GM18909 (cell line): ENCODE results near the gene DNAL1.
A peak's percentile ranks its signal among the peaks of the same experiment; 100 is the strongest.

ENCODE experiments used
- ATAC-seq: cut with Tn5 transposase; IDR thresholded peaks from one replicate; pipeline ENCODE4 v1.9.1; 2021; ENCODE audit warnings: mild to moderate bottlenecking; ENCODE audit not compliant: unreplicated experiment, poor library complexity

DNAL1 gene, protein sequence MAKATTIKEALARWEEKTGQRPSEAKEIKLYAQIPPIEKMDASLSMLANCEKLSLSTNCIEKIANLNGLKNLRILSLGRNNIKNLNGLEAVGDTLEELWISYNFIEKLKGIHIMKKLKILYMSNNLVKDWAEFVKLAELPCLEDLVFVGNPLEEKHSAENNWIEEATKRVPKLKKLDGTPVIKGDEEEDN

DNA sequence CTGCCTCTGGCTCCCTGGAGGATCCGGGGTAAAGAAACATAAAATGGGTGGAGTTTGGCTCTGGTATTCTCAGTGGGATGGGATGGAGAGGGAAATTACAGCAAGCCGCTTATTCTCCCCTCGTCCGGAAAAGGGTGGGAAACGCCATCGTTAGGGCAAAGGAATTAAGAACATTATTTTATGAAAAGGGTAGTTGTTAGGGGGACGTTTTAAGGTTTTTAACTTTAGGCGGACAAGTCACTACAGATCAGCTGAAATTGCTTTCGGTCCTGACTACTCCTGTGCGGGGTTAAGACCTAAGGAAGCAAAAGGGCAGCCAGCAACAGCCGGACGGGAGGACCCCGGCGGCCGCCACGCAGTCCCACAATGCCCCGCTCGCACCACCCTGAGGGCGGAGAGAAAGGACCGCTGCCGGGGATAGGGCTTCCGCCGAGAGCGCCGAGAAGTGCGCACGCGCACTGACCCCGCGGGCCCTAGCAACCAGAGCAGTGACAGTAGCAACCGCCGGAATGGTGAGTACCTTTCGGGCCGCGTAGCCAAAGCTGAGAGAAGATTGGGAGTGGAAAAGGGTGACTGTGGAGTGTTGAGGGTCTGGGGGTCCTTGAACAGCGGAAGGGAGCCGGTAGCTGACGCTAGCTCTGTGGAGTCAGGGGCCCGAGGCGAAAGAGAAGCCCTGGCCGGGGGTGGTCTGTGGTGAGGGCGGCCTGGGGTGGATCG lies at the start of gene DNAL1:
DNAL1 (plus strand) TSS at position 456 of the 717 bp plus-strand sequence; CDS start at position 510, 54 bp downstream.
- peak; percentile 96 for ATAC-seq

DNA sequence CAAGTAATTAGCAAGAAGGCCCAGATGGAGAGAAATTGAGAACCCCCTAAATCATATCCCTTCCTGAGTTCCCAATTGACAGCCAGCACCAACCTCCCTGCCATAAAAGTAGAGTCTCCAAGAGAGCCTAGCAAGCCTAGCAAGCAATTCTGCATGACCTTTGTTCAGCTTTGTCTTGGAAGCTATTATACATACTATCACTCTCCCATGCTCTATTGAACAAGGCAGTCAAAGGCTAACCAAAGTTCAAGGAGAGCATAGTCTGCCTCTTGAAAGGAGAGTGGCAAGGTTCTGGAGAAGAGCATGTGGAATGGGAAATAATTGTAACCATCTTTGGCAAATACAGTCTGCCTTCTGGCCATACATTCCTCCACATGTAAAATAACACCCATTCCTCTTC lies 45.3 kb upstream of the DNAL1 start:
- no peak for ATAC-seq

DNA sequence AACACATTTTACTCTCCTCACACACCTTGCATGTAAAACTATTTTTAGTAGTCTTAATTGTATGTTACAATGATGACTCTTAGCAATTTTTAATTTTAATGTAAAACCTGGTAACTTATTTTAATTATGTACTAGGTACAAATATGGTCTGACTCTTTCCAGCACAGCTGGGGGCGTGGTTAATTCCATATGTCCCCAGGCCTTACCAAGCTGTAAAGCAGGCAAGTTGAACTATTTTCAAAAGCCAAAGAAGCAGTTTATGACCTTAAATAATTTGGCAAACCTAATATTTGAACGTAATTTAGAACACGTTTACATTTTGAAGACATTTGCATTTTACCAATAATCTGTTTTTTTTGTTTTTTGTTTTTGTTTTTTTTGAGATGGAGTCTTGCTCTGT lies 41.8 kb upstream of the DNAL1 start:
- no peak for ATAC-seq

DNA sequence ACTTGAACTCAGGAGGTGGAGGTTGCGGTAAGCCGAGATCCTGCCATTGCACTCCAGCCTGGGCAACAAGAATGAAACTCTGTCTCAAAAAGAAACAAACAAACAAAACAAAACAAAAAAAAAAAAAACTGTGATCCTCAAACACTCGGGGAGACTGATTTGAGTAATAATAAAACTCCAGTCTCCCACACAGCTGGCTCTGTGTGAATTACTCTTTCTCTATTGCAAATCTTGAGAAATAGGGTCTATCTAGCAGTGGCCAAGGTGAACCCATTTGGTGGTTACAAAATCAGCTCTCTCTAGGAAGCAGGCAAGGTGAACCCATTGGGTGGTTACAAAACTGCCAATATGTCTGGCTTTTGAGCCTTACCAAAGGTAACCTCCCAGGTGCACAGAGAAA lies 38.5 kb upstream of the DNAL1 start:
- no peak for ATAC-seq

DNA sequence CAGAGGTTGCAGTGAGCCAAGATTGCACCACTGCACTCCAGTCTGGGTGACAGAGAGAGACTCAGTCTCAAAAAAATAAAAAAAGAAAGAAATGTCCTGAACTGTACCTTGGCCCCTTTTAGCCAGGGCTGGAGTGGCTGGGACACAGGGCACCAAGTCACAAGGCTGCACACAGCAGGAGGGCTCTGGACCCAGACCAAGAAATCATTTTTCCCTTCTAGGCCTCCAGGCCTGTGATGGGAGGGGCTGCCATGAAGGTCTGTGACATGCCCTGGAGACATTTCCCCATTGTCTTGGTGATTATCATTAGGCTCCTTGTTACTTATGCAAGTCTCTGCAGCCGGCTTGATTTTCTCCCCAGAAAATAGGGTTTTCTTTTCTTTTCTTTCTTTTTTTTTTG lies 37.5 kb upstream of the DNAL1 start:
- no peak for ATAC-seq

DNA sequence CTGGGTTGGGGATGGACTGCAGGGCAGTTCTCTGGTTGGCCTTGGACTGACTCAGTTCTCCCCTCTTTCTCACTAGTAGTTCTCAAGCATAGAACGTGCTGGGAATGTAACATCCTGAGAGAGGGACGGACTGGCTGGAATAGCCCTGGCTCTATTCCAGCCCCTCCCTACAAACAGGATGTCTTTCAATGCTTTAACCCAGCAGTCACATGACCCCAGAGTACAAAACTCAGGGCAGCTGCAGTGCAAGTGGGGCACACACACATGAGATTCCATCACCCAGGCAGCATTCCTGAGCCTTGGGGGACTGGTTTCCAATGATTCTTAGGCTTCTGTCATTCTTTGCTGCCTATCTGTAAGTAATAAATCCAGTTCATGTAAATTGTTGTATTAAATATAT lies 34.1 kb upstream of the DNAL1 start:
- no peak for ATAC-seq

DNA sequence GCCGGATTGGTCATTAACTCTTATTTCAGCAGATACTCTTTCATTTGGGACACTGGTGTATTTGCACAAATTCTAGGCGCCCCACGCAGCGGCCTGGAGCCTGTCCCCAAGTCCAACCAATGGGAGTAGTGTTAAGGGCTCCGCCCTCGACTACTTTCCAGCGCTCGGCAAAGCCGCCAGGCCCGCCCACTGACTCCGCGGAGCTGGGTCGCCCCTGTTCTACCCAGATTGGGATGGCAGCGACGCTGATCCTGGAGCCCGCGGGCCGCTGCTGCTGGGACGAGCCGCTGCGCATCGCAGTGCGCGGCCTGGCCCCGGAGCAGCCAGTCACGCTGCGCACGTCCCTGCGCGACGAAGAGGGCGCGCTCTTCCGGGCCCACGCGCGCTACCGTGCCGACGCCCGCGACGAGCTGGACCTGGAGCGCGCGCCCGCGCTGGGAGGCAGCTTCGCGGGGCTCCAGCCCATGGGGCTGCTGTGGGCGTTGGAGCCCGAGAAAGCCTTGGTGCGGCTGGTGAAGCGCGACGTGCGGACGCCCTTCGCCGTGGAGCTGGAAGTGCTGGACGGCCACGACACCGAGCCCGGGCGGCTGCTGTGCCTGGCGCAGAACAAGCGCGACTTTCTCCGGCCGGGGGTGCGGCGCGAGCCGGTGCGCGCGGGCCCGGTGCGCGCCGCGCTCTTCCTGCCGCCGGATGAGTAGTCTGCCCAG lies 32.3 kb upstream of the DNAL1 start, which contains the start of gene ACOT6:
ACOT6 (plus strand) TSS at position 179 of the 707 bp plus-strand sequence; CDS start at position 234, 55 bp downstream.
- ATAC-seq, result peak; percentile 72

DNA sequence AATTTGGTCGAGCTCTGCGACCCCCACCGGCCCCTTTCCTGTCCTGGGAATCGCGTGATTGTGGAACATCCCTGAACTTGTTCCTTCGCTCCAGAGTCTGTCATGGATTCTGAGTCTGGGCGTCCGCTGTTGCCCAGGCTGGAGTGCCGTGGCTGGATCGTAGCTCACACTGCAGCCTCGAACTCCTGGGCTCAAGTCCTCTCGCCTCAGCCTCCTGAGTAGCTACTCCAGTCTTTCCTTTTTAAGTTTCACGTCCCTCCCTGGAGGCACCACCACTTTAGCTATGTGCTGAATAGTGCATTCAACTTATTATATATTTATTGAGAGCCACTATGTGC lies 31.8 kb upstream of the DNAL1 start:
- ATAC-seq, result peak; percentile 14

DNA sequence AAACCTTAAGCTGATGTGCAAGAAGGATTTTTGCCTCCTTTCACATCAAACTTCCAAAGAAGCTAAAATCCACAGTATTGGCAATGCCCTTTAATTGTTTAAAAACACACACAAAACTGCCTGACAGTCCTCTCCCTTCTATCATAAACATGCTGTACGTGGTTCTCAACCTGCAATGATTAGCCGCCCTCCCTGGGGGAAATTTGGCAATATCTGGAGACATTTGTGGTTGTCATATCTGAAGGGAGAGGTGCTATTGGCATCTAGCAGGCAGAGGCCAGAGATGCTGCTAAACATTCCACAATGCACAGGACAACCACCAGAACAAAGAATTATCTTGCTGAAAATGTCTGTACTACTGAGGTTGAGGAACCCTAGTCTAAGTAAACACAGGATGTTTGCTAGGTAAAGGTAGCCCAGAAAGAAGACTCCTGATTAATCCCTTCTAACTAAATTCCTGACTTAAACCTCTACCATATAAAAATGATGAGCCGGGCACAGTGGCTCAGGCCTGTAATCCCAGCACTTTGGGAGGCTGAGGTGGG lies 31.3 kb upstream of the DNAL1 start:
- no peak for ATAC-seq

DNA sequence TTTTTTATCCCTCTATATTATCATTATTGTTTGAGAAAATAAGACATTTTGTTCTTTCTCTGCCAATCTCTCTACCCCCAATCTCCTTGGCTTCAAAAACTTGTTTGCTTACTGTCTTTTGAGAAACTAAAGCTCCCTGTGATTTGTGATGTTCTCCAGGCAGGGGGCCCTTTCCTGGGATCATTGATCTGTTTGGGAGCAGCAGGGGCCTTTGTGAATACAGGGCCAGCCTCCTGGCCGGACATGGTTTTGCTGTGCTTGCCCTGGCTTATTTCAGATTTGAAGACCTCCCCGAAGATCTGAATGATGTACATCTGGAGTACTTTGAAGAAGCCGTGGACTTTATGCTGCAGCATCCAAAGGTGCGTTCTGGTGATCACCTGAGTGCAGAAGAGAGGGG lies 28.0 kb upstream of the DNAL1 start:
- ATAC-seq, result no peak

DNA sequence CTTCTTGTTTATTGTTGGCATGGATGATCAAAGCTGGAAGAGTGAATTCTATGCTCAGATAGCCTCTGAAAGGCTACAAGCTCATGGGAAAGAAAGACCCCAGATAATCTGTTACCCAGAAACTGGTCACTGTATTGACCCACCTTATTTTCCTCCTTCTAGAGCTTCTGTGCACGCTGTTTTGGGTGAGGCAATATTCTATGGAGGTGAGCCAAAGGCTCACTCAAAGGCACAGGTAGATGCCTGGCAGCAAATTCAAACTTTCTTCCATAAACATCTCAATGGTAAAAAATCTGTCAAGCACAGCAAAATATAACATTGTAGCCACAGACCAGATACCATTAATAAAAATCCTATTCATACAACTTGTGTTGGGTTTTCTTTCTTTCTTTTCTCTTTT lies 25.3 kb upstream of the DNAL1 start:
- no peak for ATAC-seq

DNA sequence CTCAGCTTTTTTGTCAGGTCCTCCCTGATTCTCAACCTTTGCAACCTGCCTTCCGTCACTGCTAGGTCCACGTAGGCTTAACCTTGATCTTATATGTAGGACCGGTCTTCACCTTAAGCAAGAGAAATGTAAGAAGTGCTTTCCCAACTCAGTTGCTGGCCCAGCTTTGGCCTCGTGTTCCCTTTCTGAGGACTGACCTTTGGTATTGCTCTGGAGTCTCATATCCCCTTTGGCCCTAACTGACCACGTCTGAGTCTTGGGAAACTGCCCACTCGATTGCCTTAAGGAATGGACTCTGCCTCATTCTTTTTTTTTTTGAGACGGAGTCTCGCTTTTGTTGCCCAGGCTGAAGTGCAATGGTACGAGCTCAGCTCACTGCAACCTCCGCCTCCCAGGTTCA lies 24.5 kb upstream of the DNAL1 start:
- no peak for ATAC-seq

DNA sequence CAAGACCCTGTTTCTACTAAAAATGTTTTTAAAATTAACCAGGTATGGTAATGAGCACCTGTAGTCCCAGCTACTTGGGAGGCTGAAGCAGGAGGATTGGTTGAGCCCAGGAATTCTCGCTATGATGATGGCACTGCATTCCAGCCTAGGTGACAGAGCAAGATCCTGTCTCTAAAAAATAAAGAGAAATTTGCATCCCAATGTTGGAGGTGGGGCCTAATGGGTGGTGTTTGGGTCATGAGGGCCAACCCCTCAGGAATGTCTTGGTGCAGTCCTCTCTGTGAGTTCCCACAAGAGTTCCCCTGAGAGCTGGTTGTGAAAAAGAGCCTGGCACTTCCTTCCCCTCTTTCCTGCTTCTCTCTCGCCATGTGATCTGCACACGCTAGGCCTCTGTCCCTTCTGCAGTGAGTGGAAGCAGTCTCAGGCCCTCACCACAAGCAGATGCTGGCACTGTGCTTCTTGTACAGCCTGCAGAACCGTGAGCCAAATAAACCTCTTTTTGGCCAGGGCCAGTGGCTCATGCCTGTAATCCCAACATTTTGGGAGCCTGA lies 21.2 kb upstream of the DNAL1 start:
- ATAC-seq, result no peak

DNA sequence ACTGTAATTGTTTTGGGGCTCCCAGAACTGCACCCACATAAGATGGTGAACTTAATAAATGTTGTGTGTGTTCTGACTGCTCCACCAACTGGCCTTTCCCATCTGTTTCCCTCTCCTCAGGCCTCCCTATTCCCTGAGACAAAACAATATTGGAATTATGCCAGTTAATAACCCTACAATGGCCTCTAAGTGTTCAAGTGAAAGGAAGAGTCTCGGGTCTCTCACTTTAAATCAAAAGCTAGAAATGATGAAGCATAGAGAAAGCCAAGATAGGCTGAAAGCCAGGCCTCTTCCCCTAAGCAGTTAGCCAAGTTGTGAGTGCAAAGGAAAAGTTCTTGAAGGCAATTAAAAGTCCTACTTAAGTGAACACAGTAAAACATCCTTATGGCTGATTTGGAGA lies 19.1 kb upstream of the DNAL1 start:
- no peak for ATAC-seq

DNA sequence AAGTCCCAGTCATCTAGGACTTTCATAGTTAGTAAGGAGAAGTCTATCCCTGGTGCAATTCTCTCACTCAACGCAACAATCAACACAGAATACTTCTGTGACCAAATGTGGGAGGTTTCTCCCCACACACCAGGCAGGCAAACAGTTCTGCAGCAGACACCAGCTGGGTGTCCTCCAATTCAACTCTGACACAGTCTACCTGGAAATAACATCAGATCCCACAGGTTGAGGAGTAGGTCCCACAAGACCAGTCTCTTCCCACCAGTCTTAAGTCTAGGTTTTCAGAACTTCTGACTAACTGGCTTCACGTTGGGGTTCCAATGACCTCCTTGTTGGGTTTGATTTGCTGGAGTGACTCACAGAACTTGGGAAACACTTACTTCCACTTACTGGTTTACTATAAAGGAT lies 17.6 kb upstream of the DNAL1 start:
- ATAC-seq, result no peak

DNA sequence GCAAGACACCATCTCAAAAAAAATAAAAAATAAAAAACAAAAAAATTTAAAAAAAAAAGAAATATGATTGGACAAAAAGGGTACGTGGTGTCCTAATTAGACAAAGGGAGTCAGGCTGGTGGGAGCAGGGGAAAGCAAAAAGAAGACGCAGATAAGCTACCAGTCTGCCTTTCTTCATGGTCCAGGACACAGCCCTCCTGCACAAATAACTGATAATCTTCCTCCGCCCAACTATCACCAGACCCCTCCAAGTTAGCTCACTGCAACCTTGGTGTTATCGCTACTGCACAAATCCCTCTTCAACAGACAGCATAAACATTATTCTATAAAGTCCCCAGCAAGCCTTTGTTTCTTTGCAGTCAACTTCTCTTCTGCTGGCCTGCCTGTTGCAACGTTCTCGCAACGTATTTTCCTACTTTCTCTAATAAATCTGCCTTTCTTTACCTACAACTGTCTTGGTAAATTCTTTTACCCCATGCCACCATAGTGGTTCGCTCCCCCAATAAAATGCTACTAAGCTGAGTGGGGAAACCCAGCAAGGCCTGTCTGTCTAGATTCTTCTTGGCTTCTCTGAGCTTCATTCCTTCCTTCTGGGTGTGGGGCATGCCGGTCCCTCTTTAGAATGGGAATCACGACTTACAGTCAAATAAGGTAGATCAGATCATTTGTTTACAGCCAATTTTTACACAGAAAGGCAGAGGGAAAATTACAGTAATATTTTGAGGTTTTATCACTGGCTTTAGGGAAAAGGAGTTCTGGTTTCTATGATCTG lies 14.6 kb upstream of the DNAL1 start:
- no peak for ATAC-seq

DNA sequence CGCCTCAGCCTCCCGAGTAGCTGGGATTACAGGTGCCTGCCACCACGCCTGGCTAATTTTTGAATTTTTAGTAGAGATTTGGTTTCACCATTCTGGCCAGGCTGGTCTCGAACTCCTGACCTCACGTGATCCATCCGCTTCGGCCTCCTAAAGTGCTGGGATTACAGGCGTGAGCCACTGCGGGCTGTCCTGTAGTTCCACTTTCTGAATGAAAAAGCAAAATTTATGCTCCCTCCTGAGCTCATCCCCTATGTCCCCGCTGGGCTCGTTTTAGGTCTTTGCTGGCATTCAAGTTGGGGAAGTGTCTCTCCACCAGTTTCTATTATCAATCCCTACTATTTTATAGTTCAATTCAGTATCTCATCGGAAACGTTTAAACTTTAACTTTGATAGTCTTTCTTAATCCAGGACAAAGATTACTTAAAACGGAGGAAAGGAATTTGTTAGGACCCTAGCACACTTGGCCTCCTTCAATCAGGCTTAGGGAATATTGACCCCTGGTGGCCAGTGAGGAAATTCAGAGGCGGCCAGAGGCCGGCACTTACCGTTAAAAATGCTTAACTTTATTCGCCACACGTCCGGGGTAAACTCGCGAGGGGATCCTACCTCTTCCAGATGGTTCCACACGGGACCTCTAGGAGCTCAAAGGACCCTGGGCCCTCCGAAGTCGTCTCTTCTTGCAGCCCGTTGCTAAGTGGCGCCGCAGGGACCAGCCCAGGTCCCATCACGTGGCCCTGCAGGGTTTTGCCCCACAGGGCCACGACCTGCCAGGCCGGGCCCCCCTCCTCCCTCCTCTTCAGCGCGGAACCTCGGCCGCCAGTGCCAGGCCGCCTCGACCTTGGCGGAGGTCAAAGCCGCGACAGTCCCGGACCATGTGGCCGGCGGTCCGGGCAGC lies 11.4 kb upstream of the DNAL1 start:
- no peak for ATAC-seq

DNA sequence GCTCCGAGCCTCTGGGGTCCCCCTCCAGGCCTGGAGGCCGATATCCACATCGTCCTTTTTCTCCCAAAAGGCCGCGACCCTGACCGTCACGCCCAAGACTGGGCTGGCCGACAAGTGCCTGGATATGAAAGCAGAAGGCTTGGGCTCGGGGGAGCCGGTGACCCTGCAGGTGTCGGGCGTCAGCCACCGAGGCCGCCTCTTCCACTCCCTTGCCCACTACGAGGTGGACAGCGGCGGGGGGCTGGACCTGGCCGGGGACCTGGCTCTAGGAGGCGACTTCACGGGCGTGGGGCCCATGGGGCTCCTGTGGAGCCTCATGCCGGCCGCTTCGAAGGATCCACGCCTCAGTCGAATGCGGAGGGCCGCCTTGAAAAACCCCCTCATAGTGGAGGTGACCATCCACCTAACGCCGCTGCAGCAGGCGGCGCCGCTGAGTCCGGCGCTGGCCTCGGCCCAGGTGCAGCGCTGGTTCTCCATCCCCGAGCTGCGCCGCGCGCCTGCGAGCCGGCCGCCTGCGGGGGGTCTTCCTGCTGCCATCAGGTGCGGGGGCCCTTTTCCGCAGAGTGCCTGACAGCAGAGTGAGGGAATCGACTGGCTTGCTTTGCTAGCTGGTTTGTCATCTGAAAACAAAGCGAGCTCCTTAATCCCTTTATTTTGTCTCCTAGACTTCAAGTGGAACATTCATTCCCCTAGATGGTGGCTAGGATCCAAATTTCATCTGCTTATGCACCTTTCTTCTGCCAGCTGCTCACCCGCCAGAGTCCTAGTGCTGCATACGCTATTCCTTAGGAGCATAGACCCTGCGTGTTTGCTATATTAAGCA lies 10.6 kb upstream of the DNAL1 start:
- ATAC-seq, result no peak
